GM12873 (cell line): ENCODE results near the gene C1QTNF8.

Source experiments
- CTCF ChIP-seq: IDR thresholded peaks from 2 replicates; pipeline ENCODE4 v1.5.1; 2012; ENCODE audit warnings: low read depth, mild to moderate bottlenecking, moderate library complexity, low read length, control low read depth; ENCODE audit not compliant: insufficient read depth; ENCODE audit errors: missing control alignments

The C1QTNF8 gene, protein sequence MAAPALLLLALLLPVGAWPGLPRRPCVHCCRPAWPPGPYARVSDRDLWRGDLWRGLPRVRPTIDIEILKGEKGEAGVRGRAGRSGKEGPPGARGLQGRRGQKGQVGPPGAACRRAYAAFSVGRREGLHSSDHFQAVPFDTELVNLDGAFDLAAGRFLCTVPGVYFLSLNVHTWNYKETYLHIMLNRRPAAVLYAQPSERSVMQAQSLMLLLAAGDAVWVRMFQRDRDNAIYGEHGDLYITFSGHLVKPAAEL

DNA sequence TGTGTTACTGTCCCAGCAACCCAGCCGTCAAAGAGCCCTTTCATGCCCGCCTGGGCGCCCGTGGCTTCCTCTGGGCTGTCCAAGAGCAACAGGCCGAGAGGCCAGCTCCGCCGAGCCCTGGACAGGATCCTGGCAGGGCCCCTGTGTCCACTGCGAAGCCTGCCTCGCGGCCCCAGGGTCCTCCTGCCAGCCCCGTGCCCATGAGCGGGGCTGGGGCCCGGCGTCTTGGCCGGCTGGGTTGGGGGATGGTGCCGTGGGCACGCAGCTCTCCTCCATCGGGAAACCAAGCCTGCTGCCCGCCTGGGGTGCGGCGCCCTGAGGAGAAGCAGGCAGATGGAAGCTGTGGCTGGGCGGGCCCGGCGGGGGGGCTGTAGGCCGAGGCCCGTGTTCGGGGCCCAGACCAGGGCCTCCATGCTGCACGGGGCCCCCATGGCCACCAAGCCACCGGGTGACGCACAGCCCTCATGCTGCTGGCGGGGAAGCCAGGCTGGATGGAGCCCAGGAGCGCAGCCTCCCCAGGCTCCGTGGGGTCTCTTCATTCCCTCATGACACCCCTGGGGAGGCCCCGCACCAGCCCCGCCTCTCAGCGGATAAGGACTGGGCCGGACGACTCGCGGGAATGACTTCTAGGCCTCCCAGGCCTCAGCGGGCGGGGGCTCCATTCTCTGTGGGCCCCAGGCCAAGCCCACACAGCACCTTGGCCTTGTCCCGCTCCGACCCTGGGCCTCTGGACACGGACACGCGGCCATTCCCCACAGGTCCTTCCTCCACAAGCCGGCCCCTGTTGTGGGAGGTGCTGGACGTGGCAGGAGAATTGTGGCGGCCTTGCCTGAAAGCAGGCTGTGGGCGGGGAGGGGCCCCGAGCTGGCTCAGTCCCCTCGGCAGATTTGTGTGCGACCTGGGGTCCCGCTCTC is at the start of gene C1QTNF8:
TSS of gene C1QTNF8 (minus strand) at position 76 of the 914 bp plus-strand sequence. CDS start 1,322 bp downstream, outside the sequence.
- TF ChIP-seq CTCF = no peak

- no peak for TF ChIP-seq CTCF
These were observed 49.5 kb upstream of the C1QTNF8 start for GRCh38 chr16:1145383-1146100.

DNA sequence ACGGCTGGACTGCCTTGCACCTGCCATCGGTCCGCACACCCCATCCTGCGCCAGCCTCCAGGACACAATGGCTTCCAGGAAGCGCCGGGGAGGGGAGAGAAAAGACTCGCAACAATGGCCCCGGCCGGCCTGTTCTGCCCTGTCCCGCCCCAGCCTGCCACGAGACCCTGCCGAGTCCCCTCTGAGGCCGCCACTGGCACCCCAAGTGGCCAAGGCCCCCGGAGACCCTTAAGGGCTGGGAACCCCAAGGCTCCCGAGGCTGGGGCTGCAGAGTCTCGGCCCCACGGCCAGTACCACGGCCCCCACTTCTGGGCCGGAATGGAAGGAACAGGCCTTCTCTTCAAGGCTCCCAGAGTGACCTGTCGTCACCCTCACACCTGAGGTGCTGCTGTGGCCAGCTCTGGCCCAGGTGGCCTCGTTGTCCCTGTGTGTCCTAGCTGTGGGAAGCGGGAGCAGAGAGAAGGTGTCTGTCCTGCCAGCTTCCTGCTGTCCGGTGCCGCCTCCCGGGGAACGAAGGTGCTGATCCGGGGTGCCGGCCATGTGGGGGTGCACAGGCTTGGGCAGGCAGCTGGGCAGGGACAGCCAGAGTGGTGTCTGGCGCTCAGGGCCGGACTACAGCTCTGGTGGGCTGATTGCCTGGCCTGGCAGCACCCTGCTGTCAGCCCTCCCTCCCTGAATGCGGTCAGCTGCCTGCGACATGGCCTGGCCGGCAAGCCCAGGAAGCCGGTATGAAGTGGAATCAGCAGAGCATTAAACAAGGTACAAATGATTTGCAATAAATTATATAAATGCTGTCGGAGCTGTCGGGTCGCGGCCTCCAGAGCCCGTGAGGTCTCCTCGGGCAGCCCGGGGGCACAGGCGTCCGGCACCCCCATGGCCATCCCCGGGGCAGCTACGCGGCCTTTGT is 48.7 kb upstream of the C1QTNF8 start:
- TF ChIP-seq CTCF = no peak

DNA sequence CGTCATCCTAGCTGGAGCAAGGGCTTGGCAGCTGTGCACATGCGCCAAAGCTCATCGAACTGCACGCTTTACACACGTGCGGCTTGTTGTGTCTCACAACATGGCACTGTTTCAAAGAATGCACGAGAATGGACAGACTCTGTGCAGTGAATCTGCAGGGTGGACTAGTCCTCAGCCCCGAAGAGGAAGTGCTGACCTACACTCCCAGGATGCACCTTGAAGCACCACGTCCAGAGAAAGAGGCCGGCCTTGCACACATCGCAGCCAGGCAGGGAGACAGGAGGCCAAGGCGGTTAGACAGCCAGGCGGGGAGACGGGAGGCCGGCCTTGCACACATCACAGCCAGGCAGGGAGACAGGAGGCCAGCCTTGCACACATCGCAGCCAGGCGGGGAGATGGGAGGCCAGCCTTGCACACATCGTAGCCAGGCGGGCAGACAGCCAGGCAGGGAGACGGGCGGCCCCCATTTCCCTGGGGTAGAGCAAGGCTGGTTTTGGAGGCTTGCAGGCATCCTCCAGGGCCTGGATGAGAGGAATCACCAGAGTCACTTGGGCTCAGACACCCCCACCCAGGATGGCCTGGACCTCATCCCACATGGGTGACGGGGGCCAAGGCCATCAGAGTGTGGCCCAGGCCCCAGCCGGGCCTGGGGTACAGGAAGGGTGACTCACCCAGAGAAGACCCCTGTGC is 47.9 kb upstream of the C1QTNF8 start:
- no peak for TF ChIP-seq CTCF

DNA sequence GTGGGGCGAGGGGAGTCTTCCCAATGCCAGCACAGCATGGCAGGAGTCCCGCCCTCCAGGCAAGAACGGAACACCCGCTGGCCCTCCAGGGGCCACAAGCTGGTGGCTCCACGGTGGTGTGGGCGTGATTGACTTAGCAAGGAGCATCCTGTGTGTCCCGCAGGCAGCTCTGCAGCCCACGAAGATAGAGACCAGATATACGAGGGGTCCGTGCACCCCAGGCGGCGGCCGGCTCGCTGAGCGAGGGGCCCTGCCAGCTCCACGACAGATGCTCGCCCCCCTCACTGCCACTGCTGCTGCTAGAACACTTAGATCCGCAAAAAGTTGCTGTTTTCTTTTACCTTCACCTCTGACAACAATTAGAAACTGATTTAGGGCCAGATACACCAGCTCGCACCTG is 46.9 kb upstream of the C1QTNF8 start:
- no peak for TF ChIP-seq CTCF

GRCh38 chr16:1141716-1142115 is 45.7 kb upstream of the C1QTNF8 start:
- no peak for TF ChIP-seq CTCF
